GM20000 (cell line): ENCODE data around the gene OR2T29.
"Not testable (repeated sequence)": the region's sequence is repeated elsewhere in the genome, so short reads cannot be mapped to it uniquely, and the experiment has no call there.

Experiments used
- DNase-seq: peaks from one replicate; pipeline ENCODE4 v3.0.0; 2012; ENCODE audit warnings: low spot score
- TF ChIP-seq, protein P1 (sequence below): IDR thresholded peaks from 2 replicates; pipeline ENCODE4 v1.5.1; 2012; ENCODE audit warnings: mild to moderate bottlenecking, control low read depth; ENCODE audit errors: extremely low read depth, missing control alignments

Gene OR2T29

DNA sequence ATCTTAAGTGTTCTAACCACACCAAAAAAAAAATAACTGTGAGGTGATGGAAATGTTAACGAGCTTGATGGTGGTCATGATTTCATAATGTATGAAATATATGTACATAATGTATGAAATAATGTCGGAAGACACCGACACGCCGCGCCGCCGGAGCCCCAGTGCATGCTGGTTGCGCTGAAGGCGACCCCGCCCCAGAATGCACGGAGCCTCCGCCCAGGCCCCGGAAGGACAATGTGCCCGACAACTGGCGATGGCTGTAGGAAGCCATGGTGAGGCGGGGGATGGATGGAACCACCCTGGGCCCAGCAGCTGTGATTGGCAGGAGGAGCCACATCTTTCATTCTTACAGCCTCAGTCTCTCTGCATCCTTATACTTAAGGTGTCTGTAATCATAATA, 27.5 kb upstream of the OR2T29 start:
- DNase-seq = no peak
- TF ChIP-seq, protein P1, sequence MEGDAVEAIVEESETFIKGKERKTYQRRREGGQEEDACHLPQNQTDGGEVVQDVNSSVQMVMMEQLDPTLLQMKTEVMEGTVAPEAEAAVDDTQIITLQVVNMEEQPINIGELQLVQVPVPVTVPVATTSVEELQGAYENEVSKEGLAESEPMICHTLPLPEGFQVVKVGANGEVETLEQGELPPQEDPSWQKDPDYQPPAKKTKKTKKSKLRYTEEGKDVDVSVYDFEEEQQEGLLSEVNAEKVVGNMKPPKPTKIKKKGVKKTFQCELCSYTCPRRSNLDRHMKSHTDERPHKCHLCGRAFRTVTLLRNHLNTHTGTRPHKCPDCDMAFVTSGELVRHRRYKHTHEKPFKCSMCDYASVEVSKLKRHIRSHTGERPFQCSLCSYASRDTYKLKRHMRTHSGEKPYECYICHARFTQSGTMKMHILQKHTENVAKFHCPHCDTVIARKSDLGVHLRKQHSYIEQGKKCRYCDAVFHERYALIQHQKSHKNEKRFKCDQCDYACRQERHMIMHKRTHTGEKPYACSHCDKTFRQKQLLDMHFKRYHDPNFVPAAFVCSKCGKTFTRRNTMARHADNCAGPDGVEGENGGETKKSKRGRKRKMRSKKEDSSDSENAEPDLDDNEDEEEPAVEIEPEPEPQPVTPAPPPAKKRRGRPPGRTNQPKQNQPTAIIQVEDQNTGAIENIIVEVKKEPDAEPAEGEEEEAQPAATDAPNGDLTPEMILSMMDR = no peak

DNA sequence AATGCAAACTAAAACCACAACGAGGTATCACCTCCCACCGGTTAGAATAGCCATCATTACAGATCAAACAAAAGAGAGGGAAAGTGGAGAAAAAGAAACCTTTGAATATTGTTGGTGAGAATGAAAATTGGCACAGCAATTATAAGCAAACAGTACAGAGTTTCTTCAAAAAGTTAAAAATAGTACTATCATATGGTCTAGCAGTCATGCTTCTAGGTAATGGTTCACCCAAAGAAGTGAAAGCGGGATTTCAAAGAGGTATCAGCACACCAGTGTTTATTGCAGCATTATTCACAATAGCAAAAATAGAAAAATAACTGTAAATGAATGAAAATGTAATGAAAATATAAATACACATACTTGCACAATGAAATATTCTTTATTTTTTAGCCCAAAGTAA, 26.8 kb upstream of the OR2T29 start:
- no peak for DNase-seq
- TF ChIP-seq, protein P1 = no peak

DNA sequence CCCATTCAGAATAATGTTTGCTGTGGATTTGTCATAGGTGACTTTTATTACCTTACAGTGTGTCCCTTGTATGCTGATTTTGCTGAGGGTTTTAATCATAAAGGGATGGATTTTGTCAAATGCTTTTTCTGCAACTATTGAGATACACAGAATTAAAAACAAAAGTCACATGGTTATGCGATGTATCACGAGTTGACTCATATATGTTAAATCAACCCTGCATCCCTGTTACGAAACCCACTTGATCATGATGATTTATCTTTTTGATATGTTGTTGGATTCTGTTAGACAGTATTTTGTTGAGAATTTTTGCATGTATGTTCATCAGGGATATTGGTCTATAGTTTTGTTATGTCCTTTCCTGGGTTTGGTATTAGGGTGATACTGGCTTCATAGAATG, 22.7 kb upstream of the OR2T29 start:
- TF ChIP-seq, protein P1 = no peak
- no peak for DNase-seq

DNA sequence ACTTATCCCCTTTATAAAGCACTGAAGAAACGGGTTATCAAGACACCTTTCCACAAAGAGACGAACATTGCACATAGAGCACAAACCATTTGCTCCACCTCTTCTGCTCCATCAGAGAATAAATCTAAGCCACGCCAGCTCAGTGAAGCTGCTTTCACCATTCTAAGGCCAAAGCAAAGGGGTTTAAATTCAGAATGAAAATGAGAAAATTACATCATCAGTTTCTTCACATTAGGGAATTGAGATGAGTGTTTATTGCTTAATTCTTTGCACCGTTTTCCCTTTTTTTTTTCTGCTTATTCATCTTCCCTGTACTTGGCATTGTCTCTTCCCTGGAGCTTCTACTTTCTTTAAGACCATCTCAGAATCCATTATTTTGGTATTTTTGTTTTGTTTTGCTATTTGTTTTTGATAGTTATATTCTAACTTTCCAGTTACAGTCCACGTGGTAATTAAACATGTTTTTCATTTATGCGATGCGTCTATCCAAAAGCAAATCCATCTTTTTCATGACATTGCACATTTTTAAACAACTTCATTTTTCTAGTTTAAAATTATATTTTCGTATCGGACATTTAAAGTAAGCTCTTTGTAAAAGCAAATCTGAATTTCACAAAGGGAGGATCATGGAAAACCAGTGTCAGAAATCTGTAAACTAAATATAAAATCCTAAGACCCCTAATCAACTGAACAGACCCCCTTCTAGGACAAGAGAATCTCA, 13.8 kb upstream of the OR2T29 start:
- TF ChIP-seq, protein P1 = no peak
- no peak for DNase-seq

DNA sequence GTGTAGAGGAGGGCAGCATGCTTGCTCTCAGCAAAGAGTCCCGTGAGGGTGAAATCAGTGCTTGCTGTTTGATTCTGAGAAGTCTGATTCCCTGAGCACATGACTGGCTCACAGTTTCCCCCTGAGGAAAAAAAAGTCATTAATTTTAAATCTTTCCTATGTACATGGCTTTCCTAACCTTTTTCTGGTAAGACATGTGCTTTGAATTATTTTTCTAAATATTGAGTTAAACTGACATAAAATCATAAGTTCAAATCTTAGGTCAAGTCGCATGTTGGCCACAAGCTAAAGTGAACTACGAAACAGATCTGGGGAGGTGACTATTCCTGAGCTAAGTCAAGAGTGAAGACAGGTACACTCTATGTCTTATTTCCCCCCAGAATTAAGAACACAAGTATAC, 12.1 kb upstream of the OR2T29 start, which contains the start of gene OR2T34:
OR2T34 (minus strand) TSS at position 101 of the 400 bp plus-strand sequence; CDS start at position 101, 0 bp downstream.
- DNase-seq = not testable (repeated sequence)

DNA sequence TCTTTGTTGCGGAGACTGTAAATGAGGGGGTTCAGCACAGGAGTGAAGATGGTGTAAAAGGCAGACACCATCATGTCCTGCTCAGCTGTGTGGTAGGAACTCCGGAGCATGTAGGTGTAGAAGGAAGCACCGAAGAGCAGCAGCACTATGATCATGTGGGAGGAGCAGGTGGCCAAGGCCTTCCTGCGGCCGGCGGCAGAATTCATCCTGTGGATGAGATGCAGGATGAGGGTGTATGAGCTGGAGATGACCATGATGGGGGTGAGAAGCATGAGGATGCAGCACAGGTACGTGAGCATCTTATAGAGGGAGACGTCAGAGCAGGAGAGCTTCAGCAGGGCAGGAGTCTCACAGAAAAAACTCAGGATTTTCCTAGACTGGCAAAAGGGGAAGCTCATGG, 11.3 kb upstream of the OR2T29 start:
- DNase-seq = not testable (repeated sequence)

DNA sequence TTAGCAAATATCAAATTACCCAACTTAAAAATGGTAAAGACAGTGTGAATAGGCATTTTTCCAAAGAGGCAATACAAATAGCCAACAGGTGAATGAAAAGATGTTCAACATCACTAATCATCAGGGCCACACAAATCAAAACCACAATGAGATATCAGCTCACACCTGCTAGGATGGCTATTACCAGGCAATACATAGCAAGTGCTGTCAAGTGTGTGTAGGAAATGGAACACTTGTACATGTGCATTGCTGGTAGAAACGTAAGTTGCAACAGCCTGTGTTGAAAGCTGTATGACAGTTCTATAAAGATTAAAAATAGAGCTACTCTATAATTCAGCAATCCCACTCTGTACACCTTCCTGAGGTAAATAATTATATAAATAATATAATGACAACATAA, 9.5 kb upstream of the OR2T29 start:
- DNase-seq = not testable (repeated sequence)

DNA sequence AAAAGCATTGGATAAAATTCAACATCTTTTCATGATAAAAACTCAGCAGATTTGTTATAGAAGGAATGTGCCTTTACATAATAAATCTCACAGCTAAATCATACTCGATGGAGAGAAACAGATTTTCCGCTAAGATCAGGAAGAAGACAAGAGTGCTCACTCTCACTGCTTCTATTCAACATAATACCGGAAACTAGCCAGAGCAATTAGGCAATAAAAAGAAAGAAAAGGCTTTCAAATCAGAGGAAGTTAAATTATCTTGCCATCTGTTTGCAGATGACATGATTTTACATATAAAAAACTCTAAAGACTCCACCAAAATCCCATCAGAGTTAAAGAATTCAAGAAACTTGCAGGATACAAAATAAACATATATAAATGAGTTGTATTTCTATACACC, 8.2 kb upstream of the OR2T29 start:
- DNase-seq = not testable (repeated sequence)

DNA sequence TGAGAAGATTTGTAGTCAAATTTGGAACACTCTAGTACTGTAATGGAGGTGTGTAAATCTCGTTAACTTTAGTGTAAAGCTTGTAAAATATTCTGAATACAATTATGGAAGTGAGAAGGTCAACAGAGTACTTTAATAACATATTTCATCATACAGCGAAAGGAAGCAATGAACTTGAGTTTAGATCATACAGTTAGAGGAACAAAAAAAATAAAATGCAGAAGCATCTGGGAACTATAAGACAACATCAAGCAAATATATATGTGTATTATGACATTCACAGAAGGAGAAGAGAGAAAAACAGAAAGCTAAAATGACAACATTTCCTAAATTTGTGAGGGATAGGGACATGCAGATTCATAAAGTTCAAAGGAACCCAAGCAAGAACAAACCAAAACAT, 6.5 kb upstream of the OR2T29 start:
- DNase-seq = not testable (repeated sequence)

DNA sequence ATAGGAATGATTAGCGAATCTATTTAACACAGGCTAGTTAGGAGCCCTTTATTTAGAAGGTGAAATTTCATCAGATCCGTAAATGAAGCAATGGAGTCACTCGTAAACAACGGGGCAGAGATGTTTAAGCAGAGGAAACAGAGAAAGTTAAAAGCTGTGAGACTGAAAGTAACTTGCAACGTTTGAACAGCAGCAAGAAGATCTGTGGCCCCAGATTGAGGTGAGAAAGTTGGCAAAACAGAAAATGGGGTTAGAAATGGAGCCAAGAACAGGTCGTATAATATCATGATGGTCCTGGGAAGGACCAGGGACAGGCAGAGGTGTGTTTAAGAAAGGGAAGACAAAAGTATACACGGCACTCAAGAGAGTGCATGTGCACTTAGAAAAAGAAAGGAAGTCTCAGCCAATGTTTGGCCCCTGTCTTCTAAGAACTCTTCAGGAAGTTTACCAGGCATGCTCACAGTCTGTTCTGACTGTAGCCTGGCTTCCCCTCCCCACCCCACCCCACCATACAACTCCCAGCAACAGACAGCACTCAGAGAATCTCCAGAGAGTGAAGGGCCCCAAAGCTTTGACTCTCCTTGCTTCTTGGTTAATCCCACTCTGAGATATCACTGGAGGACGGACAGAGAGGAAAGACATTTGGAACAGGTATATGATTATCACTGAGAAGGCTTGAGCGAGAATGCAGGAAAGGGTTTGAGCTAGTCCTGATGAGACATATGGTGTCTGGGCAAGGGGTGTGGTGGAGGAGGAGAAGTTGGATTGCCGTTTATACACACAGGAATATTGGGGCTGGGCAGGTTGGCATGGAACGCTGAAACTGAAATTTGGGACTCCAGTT, 3.2 kb upstream of the OR2T29 start:
- DNase-seq = not testable (repeated sequence)

DNA sequence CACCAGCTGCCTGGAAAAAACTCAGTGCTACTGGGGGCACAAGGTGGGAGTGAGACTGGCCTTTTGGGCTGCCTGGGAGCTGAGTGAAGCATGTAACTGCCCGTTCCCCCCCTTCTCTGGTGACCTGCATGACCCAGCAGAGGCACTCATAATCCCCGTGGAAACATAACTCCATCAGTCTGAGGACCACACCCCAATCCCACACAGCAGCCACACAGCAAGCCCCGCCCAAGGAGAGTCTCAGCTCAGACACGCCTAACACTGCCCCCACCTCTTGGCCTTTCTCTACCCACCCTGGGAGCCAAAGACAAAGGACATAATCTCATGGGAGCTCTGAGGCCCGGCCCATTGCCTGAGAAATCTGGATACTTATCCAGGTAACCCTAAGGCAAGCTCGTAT, 11.5 kb downstream of the OR2T29 start:
- not testable (repeated sequence) for DNase-seq

DNA sequence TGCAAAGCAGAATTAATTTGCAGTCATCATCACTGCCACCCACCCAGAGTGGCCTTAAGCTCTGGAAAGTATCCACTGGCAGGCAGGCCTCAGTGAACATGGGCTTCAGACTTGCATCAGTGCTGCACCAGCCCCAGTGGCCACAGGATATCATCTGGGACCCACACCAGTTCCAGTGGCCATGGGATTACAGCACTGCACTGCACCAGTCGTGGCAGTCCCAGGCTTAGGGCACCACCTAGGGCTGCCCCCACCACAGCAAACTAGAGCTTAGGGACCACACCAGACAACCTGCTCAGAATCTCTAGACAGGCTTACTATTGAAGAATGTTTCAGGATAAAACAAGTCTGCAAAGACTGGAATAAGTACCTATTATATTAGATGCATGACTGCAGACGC, 15.2 kb downstream of the OR2T29 start:
- DNase-seq = not testable (repeated sequence)

DNA sequence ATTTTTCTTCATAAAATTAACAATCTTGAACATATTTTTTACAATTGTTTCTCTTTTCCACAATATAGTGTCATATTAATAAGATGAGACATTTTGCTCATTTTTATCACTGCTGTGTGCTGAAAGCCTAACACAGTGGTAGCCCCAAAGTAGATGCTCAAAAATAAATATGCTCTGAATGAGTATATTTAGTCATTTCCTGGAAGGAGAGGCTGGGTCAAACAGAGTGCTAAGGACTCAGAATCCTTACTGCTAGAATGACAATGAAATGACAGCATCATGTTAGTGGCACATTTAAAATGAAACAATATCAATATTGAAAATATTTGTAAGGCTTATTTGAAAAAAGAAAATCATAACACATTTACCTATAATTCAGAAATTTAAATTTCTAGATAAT, 25.1 kb downstream of the OR2T29 start:
- DNase-seq = not testable (repeated sequence)
